CD8-positive, alpha-beta memory T cell (primary cell): Measurements from ENCODE around the gene AOPEP. TPM values are rescaled to one million over a fixed set of nuclear protein-coding genes. Genes with fewer than 3 reads are reported as not detected.

Experiments used
- CTCF ChIA-PET: fragments of 350-600 bp; sonication (Branson Sonifier 250); formaldehyde crosslinking; loops from one replicate; lab custom pipeline; 2021; ENCODE audit warnings: antibody characterized with exemption; lab: Charles Lee
- POLR2A ChIA-PET: fragments of 350-600 bp; sonication (Branson Sonifier 250); formaldehyde crosslinking; loops from one replicate; lab custom pipeline; 2021; ENCODE audit warnings: antibody characterized with exemption; lab: Charles Lee
- DNase-seq, 5 donors: peaks; one replicate each; pipeline versions ENCODE4 v3.0.0 to v3.0.0-alpha.2; 2020 to 2022; ENCODE audit warnings: mixed read lengths in 1 of 5
- H3K27ac ChIP-seq: one replicate; pipeline ENCODE4 v1.7.0; 2013; ENCODE audit warnings: low read depth, mild to moderate bottlenecking, low read length, moderate library complexity
- H3K27me3 ChIP-seq: 2 replicates; pipeline ENCODE4 v1.7.0; 2013; ENCODE audit warnings: low read length, mild to moderate bottlenecking; ENCODE audit not compliant: insufficient read depth, poor library complexity, severe bottlenecking
- H3K36me3 ChIP-seq: 2 replicates; pipeline ENCODE4 v1.7.0; 2013; ENCODE audit warnings: mild to moderate bottlenecking, low read length, moderate library complexity; ENCODE audit not compliant: insufficient read depth
- H3K4me1 ChIP-seq: 2 replicates; pipeline ENCODE4 v1.7.0; 2013; ENCODE audit warnings: mild to moderate bottlenecking, low read length, moderate library complexity; ENCODE audit not compliant: insufficient read depth
- H3K4me3 ChIP-seq: 2 replicates; pipeline ENCODE4 v1.7.0; 2013; ENCODE audit warnings: mild to moderate bottlenecking, low read length
- H3K9me3 ChIP-seq: 2 replicates; pipeline ENCODE4 v1.7.0; 2013; ENCODE audit warnings: mild to moderate bottlenecking, low read length
- H3K27ac Mint-ChIP-seq, 8 donors: one replicate each; pipeline ENCODE4 v1.8.0; 2020 to 2021; ENCODE audit warnings: mixed read lengths in 8 of 8, mild to moderate bottlenecking in 6 of 8, inconsistent platforms in 3 of 8, moderate library complexity in 3 of 8
- H3K27me3 Mint-ChIP-seq, 2 donors: one replicate each; pipeline ENCODE4 v1.8.0; 2020 to 2021; ENCODE audit warnings: mixed read lengths in 2 of 2, mild to moderate bottlenecking in 1 of 2, moderate library complexity in 1 of 2
- H3K36me3 Mint-ChIP-seq, 3 donors: one replicate each; pipeline ENCODE4 v1.8.0; 2020 to 2021; ENCODE audit warnings: mixed read lengths in 3 of 3, inconsistent platforms in 1 of 3, mild to moderate bottlenecking in 1 of 3
- H3K4me1 Mint-ChIP-seq, 3 donors: one replicate each; pipeline ENCODE4 v1.8.0; 2020 to 2021; ENCODE audit warnings: mixed read lengths in 3 of 3, inconsistent platforms in 1 of 3, mild to moderate bottlenecking in 1 of 3
- H3K4me3 Mint-ChIP-seq, 7 donors: one replicate each; pipeline ENCODE4 v1.8.0; 2020 to 2021; ENCODE audit warnings: mixed read lengths in 7 of 7, mild to moderate bottlenecking in 6 of 7, moderate library complexity in 4 of 7, inconsistent platforms in 2 of 7
- H3K9me3 Mint-ChIP-seq, 5 donors: one replicate each; pipeline ENCODE4 v1.8.0; 2020 to 2022; ENCODE audit warnings: mixed read lengths in 5 of 5, mild to moderate bottlenecking in 3 of 5, moderate library complexity in 2 of 5, inconsistent platforms in 1 of 5
- polyA plus RNA-seq: library from polyadenylated mRNA; unstranded; fragments of 300-500 nt; fragmentation: Illumina TruSeq; gene quantifications from one replicate; pipeline ENCODE4 v1.2.3, GENCODE V29; 2021
- total RNA-seq, 2 experiments: library from RNA; stranded (reverse); gene quantifications; one replicate each; pipeline ENCODE4 v1.2.3, GENCODE V29; 2021

AOPEP gene
- total and polyA plus RNA-seq, 3 experiments from 2014 or later, result 4.2 to 7.1 (median 6.9) TPM

DNA sequence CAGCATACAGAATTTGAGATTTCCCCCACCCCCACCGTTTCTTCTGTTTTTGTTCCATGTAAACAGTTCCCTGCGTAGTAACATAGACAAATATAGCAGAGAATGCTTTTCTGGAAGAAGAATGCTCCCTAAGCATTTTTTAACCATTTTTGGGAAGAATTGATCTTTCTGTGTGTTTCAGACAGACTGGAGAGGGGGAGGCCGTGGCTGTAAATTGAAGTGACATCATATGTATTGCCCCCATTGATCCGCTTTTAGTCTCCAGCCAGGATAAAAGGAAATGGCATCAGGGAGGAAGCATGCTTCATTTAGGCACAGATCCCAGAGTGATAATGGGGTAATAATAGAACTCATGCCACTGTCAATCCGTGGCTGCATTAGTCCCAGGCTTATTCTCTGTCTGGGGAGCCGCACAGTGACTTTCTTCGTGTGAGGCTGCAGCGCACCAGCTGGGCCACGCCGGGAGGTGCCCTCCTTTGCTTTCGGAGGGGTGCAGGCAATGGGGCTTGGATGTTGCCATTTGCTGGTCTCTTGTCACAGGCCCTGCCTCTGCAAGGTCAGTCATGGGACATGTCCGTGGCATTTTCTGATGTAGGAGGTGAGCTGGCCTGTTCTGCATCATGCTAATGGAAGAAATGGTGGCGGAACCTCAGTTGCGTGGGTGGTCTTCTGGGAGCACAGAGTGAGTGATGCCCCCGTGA is 329.5 kb downstream of the AOPEP start:
- CTCF ChIA-PET, result no interaction called here

DNA sequence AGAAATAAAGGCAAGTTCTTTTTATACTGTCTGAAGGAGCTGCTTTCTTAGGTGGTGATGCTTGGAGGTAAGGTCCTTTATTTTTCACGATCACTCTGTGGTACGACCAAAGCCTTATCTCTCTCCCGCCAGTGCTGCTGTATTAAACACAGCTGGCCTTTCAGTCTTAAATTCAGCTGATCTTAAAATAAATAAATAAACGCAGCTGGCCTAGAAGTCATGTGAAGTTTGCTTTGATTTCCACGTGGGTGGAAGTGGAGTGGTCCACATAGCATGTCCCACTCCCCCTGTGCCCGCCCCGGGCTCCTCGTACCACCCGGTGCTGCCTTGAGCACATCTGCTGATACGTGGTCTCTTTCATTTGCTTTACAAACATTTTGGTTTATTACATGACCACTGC is 330.6 kb downstream of the AOPEP start:
- Mint-ChIP-seq H3K27ac (no peak overlapping the region), H3K36me3 (peaks cover 0 to 4% (median 0%) of the 10 kb centered on the region in 3 donors), H3K9me3 (no peaks in the 10 kb centered on the region), H3K4me3 (no peak overlapping the region), H3K4me1 (peaks cover 0 to 2% (median 0%) of the 10 kb centered on the region in 3 donors), H3K27me3 (peaks cover 0 to 4% of the 10 kb centered on the region in 2 donors)
- no peak for DNase-seq
- H3K27me3 ChIP-seq, result no peaks in the 10 kb centered on the region
- H3K4me1 ChIP-seq, result no peaks in the 10 kb centered on the region
- H3K4me3 ChIP-seq, result no peak overlapping the region
- no peaks in the 10 kb centered on the region for H3K9me3 ChIP-seq
- POLR2A ChIA-PET, result no interaction called here
- no peak overlapping the region for H3K27ac ChIP-seq
- H3K36me3 ChIP-seq, result no peaks in the 10 kb centered on the region
- CTCF ChIA-PET, result no interaction called here

More for the DNA sequence above, 329.5 kb downstream of the AOPEP start:
- peaks cover 0 to 2% (median 0%) of the 10 kb centered on the region in 3 donors for H3K36me3 Mint-ChIP-seq
- no peaks in the 10 kb centered on the region for H3K9me3 Mint-ChIP-seq
- H3K27ac ChIP-seq, result no peak overlapping the region
- no peak overlapping the region for H3K4me3 ChIP-seq
- H3K4me1 Mint-ChIP-seq, result no peaks in the 10 kb centered on the region
- POLR2A ChIA-PET, result no interaction called here
- no peaks in the 10 kb centered on the region for H3K4me1 ChIP-seq
- no peak overlapping the region for H3K27ac Mint-ChIP-seq
- H3K27me3 Mint-ChIP-seq, result peaks cover 3 to 9% of the 10 kb centered on the region in 2 donors
- no peaks in the 10 kb centered on the region for H3K36me3 ChIP-seq
- H3K9me3 ChIP-seq, result no peaks in the 10 kb centered on the region
- DNase-seq, result no peak
- H3K27me3 ChIP-seq, result no peaks in the 10 kb centered on the region
- no peak overlapping the region for H3K4me3 Mint-ChIP-seq

DNA sequence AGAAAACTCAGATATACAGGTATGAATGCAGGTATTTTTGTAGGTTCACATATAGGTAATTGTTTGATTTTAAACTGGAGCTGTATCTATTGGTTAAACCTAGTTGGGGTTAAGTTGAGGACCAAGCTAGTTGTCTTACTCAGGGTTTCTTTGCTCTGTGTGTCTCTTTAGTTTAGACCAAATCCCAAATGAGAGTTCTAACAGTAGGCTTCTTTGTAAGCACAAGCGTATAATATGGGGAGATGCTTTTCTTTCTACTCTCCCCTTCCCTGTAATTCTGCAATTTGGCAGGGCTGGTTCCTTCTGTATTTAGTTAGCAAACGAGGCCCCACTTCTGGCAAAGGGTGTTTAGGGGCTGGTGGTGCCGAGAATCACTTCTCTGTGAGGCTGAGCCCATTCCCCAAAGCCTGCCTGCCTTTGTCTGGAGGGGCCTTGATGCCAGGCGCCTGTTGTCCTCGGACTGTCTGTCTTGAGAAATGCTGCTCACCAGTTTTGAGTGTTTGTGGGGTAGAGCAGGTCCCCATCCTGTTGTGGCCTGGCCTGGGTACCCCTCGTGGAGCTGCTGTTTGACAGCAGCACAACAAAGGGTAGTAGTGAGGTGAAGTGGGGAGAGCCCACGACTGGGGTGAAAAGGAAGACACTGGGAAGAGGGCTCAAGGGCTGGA is 331.8 kb downstream of the AOPEP start:
- Histone ChIP-seq H3K4me3 (no peak overlapping the region), H3K9me3 (no peaks in the 10 kb centered on the region), H3K27ac (no peak overlapping the region), H3K27me3 (no peaks in the 10 kb centered on the region), H3K36me3 (no peaks in the 10 kb centered on the region), H3K4me1 (no peaks in the 10 kb centered on the region)
- Mint-ChIP-seq H3K4me1 (peaks cover 0 to 2% (median 0%) of the 10 kb centered on the region in 3 donors), H3K27ac (no peak overlapping the region), H3K36me3 (peaks cover under 1 to 2% (median 1%) of the 10 kb centered on the region in 3 donors), H3K27me3 (no peaks in the 10 kb centered on the region), H3K4me3 (no peak overlapping the region), H3K9me3 (no peaks in the 10 kb centered on the region)
- no peak for DNase-seq
- POLR2A ChIA-PET, result no interaction called here
- CTCF ChIA-PET, result no interaction called here

DNA sequence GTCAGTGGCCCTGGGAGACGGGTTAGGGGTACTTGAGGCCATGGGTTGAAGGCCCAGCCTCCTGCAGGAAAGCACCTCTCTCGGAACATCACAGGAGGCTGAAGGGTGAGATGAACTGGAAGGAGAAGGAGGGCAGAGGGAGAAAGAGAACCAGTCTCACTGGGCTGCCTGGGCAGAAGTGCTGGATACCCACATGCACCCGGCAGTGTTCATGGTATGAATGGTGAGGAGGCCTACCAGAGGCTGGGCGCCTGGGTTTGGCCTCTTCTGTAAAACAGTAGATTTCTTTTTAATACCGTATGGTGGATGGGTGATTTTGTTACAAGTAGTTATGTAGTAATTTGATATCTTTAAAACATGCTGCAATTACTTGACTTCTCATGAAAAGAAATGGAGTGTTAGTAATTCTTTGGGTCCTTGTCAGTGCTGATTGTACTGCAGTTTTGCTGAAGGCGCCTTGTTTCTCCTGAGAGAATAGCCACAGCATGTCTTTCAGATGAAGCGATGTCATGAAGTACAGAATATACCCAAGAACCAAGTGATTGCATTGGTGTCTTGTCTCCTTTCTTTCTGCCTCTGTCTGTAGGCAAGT is 332.4 kb downstream of the AOPEP start:
- no peak overlapping the region for H3K4me3 Mint-ChIP-seq
- Histone ChIP-seq H3K27ac (no peak overlapping the region), H3K4me1 (no peaks in the 10 kb centered on the region), H3K27me3 (no peaks in the 10 kb centered on the region), H3K9me3 (no peaks in the 10 kb centered on the region), H3K4me3 (no peak overlapping the region), H3K36me3 (no peaks in the 10 kb centered on the region)
- H3K9me3 Mint-ChIP-seq, result no peaks in the 10 kb centered on the region
- H3K4me1 Mint-ChIP-seq, result peaks cover 0 to 2% (median 0%) of the 10 kb centered on the region in 3 donors
- POLR2A ChIA-PET, result no interaction called here
- no peak overlapping the region for H3K27ac Mint-ChIP-seq
- CTCF ChIA-PET, result no interaction called here
- no peak for DNase-seq
- no peaks in the 10 kb centered on the region for H3K27me3 Mint-ChIP-seq
- H3K36me3 Mint-ChIP-seq, result peaks cover 2 to 8% (median 3%) of the 10 kb centered on the region in 3 donors

DNA sequence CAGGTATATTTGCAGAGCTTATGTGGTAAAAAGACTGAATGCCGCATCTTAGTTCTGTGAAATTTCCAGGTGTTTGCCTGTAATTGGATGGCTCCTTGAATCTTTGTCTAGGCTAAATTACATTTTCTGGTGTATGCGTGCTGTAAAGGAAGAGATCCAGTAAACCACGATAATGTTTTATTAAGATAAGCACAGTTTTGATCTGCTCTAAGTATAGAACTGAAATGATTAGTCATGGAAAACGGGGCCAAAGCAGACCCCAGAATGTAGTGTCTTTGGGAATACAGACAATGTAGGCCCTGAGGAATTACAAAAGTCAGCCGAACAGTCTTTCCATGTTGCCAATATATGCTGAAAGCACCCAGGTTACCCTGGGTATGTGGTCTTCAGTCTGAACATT is 333.7 kb downstream of the AOPEP start:
- no peaks in the 10 kb centered on the region for H3K27me3 Mint-ChIP-seq
- peaks cover 0 to 2% (median 0%) of the 10 kb centered on the region in 3 donors for H3K4me1 Mint-ChIP-seq
- H3K4me3 ChIP-seq, result no peak overlapping the region
- CTCF ChIA-PET, result no interaction called here
- H3K27ac ChIP-seq, result no peak overlapping the region
- H3K27me3 ChIP-seq, result no peaks in the 10 kb centered on the region
- POLR2A ChIA-PET, result no interaction called here
- H3K9me3 Mint-ChIP-seq, result no peaks in the 10 kb centered on the region
- H3K36me3 Mint-ChIP-seq, result peaks cover 2 to 11% (median 3%) of the 10 kb centered on the region in 3 donors
- H3K9me3 ChIP-seq, result no peaks in the 10 kb centered on the region
- H3K27ac Mint-ChIP-seq, result no peak overlapping the region
- no peaks in the 10 kb centered on the region for H3K4me1 ChIP-seq
- H3K4me3 Mint-ChIP-seq, result no peak overlapping the region
- no peaks in the 10 kb centered on the region for H3K36me3 ChIP-seq
- DNase-seq, result no peak

DNA sequence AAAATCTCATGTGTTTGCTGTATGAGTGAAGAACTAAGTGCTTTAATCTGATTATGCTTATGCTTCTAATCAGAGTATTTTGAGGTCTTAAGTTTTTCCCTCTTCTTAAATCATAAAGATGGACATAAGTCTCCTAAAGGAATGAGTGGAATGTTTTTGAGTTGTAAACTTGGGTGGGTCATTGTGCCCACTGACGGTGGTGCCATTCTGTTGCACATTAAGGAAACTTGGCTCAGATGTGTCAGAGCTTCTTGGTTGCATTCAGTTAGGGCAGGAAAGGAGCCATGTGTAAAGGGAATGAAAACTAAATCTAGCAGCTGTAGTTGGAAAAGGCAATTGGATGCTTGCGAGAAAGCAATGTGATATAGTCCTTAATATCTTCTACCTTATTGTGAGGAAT is 334.4 kb downstream of the AOPEP start:
- Mint-ChIP-seq H3K9me3 (no peaks in the 10 kb centered on the region), H3K4me1 (peaks cover 0 to 2% (median 0%) of the 10 kb centered on the region in 3 donors), H3K27ac (no peak overlapping the region), H3K4me3 (no peak overlapping the region), H3K27me3 (no peaks in the 10 kb centered on the region), H3K36me3 (peaks cover 2 to 11% (median 3%) of the 10 kb centered on the region in 3 donors)
- Histone ChIP-seq H3K27ac (no peak overlapping the region), H3K9me3 (no peaks in the 10 kb centered on the region), H3K27me3 (no peaks in the 10 kb centered on the region), H3K36me3 (no peaks in the 10 kb centered on the region), H3K4me3 (no peak overlapping the region), H3K4me1 (no peaks in the 10 kb centered on the region)
- DNase-seq, result no peak
- CTCF ChIA-PET, result no interaction called here
- POLR2A ChIA-PET, result no interaction called here

DNA sequence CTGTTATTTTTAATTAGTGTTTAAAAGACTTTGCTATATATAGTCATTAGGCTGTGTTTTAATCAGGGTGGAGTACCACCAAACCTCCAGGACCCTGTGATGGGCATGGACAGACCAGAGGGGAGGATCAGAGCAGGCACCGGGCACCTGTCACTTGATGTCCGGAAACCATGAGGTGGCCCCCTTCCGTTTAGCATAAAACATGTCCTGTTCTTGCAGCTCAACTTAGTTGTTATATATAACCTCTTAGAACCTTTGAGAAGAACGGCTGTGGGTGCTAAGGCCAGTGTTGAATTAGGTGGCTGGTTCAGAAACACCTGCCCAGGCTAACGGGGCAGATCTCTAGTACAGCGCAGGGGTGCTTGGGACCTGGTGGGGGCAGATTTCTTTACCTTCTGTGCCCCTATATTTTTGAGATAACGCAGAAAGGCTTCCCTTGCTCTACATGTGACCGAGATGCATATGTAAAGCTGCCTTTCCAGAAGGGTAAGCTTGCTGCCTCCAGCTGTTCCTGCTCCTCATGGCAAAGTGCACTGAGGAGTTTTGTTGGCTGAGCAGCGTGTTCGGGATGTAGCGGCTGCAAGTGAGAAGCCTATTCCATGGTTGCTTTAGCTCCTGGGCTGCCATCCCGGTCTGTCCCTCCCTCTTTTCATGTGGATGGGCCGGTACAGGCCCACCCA is 335.6 kb downstream of the AOPEP start:
- Histone ChIP-seq H3K4me3 (no peak overlapping the region), H3K9me3 (no peaks in the 10 kb centered on the region), H3K4me1 (no peaks in the 10 kb centered on the region), H3K27me3 (no peaks in the 10 kb centered on the region), H3K27ac (no peak overlapping the region), H3K36me3 (no peaks in the 10 kb centered on the region)
- Mint-ChIP-seq H3K36me3 (peaks cover 2 to 11% (median 3%) of the 10 kb centered on the region in 3 donors), H3K27ac (no peak overlapping the region), H3K27me3 (no peaks in the 10 kb centered on the region), H3K4me1 (peaks cover 0 to 2% (median 0%) of the 10 kb centered on the region in 3 donors), H3K4me3 (no peak overlapping the region), H3K9me3 (no peaks in the 10 kb centered on the region)
- no peak for DNase-seq
- ChIA-PET CTCF (no interaction called here), POLR2A (no interaction called here)
